Measurements from ENCODE around the gene CCNL2. TPM values are rescaled to one million over a fixed set of nuclear protein-coding genes. Genes with fewer than 3 reads are reported as not detected.

Gene CCNL2
- total and polyA plus RNA-seq, 8 donors = 49.2 to 409 (median 84.1) TPM

DNA sequence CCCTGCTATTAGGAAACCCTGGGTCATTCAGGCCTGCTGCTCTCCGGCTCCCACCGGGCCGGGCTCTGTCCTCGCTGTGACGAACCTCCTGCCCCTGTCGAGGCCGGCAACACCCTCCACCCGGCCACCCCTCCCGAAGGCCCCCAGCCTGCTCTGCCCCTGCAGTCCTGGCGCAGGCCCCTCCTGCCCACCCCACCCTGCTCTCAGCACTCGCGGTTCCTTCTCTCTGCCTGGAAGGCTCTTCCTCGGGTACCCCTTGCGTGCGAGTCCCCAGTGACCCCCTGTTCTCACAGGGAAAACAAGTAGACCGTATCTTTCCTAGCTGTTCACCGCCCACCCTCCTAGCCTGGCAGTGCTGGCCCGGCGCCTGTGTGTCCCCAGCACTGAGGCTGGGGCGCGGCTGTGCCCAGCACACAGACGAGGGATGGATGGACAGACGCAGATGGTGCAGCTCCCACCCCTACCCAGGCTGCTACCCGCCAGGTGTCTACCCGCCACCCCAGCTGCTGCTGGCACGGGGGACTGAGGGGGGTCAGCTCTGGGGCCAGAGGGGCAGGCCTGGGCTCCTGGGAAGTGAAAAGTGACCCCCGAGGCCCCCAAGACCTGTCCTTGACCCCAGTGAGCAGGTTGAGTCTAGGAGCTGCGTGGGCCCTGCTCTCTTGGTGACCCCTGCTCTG lies 33.3 kb upstream of the CCNL2 start:
- no peaks in the 10 kb centered on the region for H3K9me3 ChIP-seq
- no peaks in the 10 kb centered on the region for H3K27me3 ChIP-seq
- ATAC-seq = peak in 2 of 4 donors; percentile 4
- no peak for FAIRE-seq
- H3K4me3 ChIP-seq = peak overlapping the region in 1 of 4 donors; percentile 76
- no peaks in the 10 kb centered on the region for H3K36me3 ChIP-seq
- WGBS, 2 donors = 58 to 63% methylated on average over 27 to 28 of the region's 28 CpGs
- intact Hi-C loops (cut with DNase I) = no loop called here
- TF ChIP-seq, protein P1, sequence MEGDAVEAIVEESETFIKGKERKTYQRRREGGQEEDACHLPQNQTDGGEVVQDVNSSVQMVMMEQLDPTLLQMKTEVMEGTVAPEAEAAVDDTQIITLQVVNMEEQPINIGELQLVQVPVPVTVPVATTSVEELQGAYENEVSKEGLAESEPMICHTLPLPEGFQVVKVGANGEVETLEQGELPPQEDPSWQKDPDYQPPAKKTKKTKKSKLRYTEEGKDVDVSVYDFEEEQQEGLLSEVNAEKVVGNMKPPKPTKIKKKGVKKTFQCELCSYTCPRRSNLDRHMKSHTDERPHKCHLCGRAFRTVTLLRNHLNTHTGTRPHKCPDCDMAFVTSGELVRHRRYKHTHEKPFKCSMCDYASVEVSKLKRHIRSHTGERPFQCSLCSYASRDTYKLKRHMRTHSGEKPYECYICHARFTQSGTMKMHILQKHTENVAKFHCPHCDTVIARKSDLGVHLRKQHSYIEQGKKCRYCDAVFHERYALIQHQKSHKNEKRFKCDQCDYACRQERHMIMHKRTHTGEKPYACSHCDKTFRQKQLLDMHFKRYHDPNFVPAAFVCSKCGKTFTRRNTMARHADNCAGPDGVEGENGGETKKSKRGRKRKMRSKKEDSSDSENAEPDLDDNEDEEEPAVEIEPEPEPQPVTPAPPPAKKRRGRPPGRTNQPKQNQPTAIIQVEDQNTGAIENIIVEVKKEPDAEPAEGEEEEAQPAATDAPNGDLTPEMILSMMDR (IDR thresholded peaks at IDR 0.05) = no peak
- DNase-seq = peak in 5 of 6 donors; percentile 40 to 72 (median 61)
- H3K27ac ChIP-seq = peak overlapping the region; percentile 81 to 96 (median 92)
- H3K4me1 ChIP-seq = peaks cover 23 to 71% (median 50%) of the 10 kb centered on the region in 3 donors

DNA sequence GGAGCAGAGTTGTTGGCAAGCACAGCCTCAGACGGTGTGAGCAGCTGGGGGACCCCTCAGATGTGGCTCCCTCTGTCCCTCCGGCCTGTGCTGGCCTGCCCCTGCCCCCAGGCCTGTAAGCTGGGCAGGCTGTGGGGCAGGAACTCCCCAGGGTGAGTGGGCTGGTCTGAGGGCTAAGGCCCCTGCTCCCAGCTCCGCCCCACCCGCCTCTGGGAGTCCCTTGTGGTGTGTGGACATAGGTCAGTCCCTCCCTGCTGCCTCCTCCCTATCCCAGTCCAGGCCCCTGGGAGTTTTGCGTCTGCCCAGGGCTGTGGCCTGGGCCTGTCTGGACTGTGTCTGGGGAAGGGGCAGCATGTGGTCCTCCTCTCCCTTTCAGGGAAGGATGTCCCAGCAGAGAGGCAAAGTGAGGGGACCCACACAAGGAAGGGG lies 32.7 kb upstream of the CCNL2 start:
- H3K27me3 ChIP-seq = no peaks in the 10 kb centered on the region
- TF ChIP-seq, protein P1 (IDR thresholded peaks at IDR 0.05) = no peak
- FAIRE-seq (no peak), ATAC-seq (peak in 2 of 4 donors; percentile 8), DNase-seq (peak; percentile 39 to 75 (median 62))
- WGBS, 2 donors = 54 to 55% methylated on average over 5 of the region's 5 CpGs
- intact Hi-C loops (cut with DNase I) = no loop called here
- no peaks in the 10 kb centered on the region for H3K9me3 ChIP-seq
- H3K4me1 ChIP-seq = peaks cover 18 to 66% (median 45%) of the 10 kb centered on the region in 3 donors
- H3K4me3 ChIP-seq = no peak overlapping the region
- H3K27ac ChIP-seq = peak overlapping the region; percentile 81 to 96 (median 92)
- no peaks in the 10 kb centered on the region for H3K36me3 ChIP-seq

DNA sequence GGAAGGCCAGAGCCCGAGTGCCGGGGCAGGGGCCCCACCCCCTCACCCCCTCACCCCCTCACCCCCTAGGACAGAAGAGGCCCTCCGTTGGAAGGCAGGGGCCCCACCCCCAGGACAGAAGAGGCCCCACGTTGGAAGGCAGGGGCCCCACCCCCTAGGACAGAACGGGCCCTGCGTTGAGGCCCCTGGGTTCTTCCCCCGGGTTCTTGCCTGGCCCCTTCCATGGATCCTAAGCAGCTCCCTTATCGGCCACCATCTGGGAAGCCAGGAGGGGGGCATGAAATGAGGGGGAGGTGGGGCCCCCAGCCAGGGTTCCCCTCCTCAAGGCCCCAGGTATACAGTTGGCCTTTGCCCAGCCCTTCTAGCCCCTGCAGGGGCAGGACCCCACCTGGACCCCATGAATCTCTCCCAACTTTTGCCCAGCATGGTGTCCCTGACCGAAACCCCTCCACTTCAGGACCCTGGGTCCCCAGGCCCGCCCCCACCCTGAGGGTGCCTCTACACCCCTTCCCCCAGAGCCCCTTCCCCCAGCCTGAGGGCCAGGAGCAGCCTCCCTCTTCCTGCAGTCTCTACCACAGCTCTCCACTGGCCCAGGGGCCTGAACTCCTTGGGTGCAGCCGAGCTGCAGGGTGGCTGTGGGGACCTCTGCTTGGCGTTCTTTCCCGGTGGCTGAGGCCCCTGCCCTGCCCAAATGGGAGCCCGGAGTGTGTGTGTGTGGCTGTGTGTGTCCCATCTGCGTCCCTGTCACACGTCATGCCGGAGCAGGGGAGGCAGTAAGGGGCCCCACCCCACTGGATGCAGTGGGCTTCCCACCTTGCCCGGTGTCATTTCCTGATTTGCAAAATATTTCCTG lies 32.1 kb upstream of the CCNL2 start:
- no peak for ATAC-seq

DNA sequence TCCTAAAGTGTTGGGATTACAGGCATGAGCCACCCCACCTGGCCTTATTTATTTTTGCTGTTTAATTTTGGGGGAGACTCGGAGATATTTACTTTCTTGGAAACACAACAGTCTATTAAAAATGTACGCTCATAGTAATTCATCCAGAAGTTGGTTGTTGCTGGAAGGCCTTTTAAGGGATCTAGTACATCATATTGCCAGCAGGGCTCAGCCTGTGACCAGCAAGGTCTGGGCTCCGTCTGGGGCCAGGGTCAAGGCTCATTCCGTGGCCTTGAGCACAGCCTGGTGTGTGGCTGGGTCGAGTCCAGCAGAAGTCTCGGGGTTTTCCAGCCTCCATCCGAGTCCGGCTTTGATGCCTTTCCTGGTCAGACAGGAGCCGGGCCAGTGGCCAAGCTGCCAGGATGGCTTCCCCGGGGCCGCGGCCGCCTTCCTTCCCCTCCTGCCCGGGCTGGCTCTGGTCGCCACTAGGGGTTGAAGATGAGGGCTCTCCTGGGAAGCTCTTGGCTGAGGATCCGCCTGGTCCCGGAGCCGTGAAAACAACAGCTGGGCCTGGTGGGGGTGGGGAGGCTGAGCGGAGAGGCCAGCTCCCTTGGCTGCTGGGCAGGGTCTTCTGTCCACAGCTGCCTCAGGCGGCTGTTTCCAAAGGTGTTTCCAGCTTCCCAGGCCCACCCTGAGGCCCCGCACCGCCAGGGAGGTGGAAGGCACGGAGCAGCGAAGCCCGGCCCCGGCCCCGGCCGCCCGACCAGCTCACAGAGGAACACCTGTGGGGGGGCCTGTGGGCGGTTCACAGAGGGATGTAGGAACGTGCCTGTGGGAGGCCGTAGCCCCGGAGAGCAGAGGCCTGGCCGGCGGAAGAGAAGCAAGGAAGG lies 31.2 kb upstream of the CCNL2 start:
- Histone ChIP-seq H3K9me3 (no peaks in the 10 kb centered on the region), H3K4me3 (no peak overlapping the region), H3K27ac (peak overlapping the region; percentile 81 to 96 (median 92)), H3K36me3 (no peaks in the 10 kb centered on the region), H3K27me3 (no peaks in the 10 kb centered on the region), H3K4me1 (peaks cover 9 to 60% (median 42%) of the 10 kb centered on the region in 3 donors)
- TF ChIP-seq, protein P1 (IDR thresholded peaks at IDR 0.05) = peak in 2 of 4 donors; percentile 11 to 15
- 17 to 28% methylated on average over 35 of the region's 35 CpGs for WGBS, 2 donors
- ATAC-seq = peak; percentile 36 to 67 (median 54)
- intact Hi-C loops (cut with DNase I) = no loop called here
- no peak for FAIRE-seq
- DNase-seq = peak; percentile 77 to 89 (median 86)

More for the DNA sequence above, 32.1 kb upstream of the CCNL2 start:
- WGBS, 2 donors = 51 to 65% methylated on average over 10 to 18 of the region's 18 CpGs
- H3K36me3 ChIP-seq = no peaks in the 10 kb centered on the region
- no peaks in the 10 kb centered on the region for H3K27me3 ChIP-seq
- no peaks in the 10 kb centered on the region for H3K9me3 ChIP-seq
- DNase-seq (peak in 4 of 6 donors; percentile 26 to 70 (median 33)), FAIRE-seq (no peak)
- TF ChIP-seq, protein P1 (IDR thresholded peaks at IDR 0.05) = no peak
- H3K4me3 ChIP-seq = no peak overlapping the region
- H3K27ac ChIP-seq = peak overlapping the region; percentile 81 to 96 (median 92)
- H3K4me1 ChIP-seq = peaks cover 11 to 60% (median 42%) of the 10 kb centered on the region in 3 donors
- intact Hi-C loops (cut with DNase I) = no loop called here
